T1000 (cell line): ENCODE data around the gene GALR3.
A peak's percentile ranks its signal among the peaks of the same experiment; 100 is the strongest.

Experiments used
- DNase-seq: peaks from one replicate; lab custom pipeline; 2025; ENCODE audit warnings: mixed read lengths; lab: John Stamatoyannopoulos, UW

GALR3 gene

GRCh38 chr22:37824674-37825641 is 1.8 kb downstream of the GALR3 start:
- DNase-seq, result no peak

GRCh38 chr22:37827056-37827455 is 3.9 kb downstream of the GALR3 start:
- no peak for DNase-seq

- DNase-seq, result no peak
Measured at GRCh38 chr22:37830093-37830842, 7.1 kb downstream of the GALR3 start.

- no peak for DNase-seq
Measured at GRCh38 chr22:37831472-37831871, 8.3 kb downstream of the GALR3 start.

- DNase-seq, result no peak
Measured at GRCh38 chr22:37832022-37832857, 9.1 kb downstream of the GALR3 start.

GRCh38 chr22:37842015-37842793 is 19.0 kb downstream of the GALR3 start:
- no peak for DNase-seq

- no peak for DNase-seq
Measured at GRCh38 chr22:37843741-37844089, 20.5 kb downstream of the GALR3 start.

GRCh38 chr22:37844904-37845329 is 21.7 kb downstream of the GALR3 start:
- no peak for DNase-seq

- no peak for DNase-seq
Measured at GRCh38 chr22:37846433-37846832, 23.3 kb downstream of the GALR3 start.

GRCh38 chr22:37848587-37849088 is 25.5 kb downstream of the GALR3 start:
- DNase-seq, result no peak

GRCh38 chr22:37849089-37849751 is 26.0 kb downstream of the GALR3 start, which contains the start of gene EIF3L:
Gene EIF3L, plus strand, starts transcription at chr22:37849419. Its CDS starts 31 bp downstream, at chr22:37849450.
- DNase-seq, result peak; percentile 75

- DNase-seq, result no peak
Measured at GRCh38 chr22:37850801-37851200, 27.6 kb downstream of the GALR3 start.

- DNase-seq, result no peak
Measured at GRCh38 chr22:37852418-37852817, 29.2 kb downstream of the GALR3 start.

GRCh38 chr22:37854946-37855345 is 31.8 kb downstream of the GALR3 start:
- no peak for DNase-seq

GRCh38 chr22:37855462-37855861 is 32.3 kb downstream of the GALR3 start:
- no peak for DNase-seq

GRCh38 chr22:37860796-37861421 is 37.7 kb downstream of the GALR3 start:
- DNase-seq, result no peak

GRCh38 chr22:37862570-37863325 is 39.6 kb downstream of the GALR3 start:
- no peak for DNase-seq

GRCh38 chr22:37865510-37865909 is 42.3 kb downstream of the GALR3 start:
- no peak for DNase-seq

GRCh38 chr22:37870273-37870672 is 47.1 kb downstream of the GALR3 start:
- DNase-seq, result no peak
